GM12865 (cell line): ENCODE measurements around the gene ATP6V0D1.

Experiments used
- DNase-seq: peaks from one replicate; pipeline ENCODE4 v3.0.0; 2010; ENCODE audit warnings: low read depth
- H3K4me3 ChIP-seq: 2 replicates; pipeline ENCODE4 v1.5.1; 2011; ENCODE audit warnings: mild to moderate bottlenecking, low read depth, low read length, control low read depth
- TF ChIP-seq, protein P1 (sequence below): IDR thresholded peaks from 2 replicates; pipeline ENCODE4 v1.5.1; 2011; ENCODE audit warnings: low read length, control low read depth, low read depth, inconsistent platforms; ENCODE audit not compliant: insufficient read depth; ENCODE audit errors: missing control alignments

ATP6V0D1 gene

DNA sequence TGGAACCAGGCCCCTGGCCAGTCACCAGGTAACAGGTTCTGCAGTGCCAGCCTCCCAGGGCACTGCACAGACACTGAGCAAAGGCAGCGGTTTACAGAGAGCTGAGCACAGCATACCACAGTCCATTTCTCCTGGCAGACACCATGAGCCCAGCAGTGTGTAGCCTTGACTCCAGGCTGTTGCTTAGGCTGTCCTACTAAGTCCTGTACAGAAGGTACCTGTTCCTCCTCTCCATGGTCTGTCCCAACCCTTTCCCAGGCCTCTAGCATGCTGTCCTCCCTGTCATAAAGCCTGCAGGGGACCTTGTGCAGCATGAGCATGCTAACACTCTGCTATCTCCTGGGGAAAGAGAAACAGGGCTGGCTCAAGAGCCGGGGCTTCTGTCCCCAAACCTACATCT, 20.0 kb downstream of the ATP6V0D1 start:
- no peak for DNase-seq
- H3K4me3 ChIP-seq, result no peak overlapping the region
- TF ChIP-seq, protein P1, sequence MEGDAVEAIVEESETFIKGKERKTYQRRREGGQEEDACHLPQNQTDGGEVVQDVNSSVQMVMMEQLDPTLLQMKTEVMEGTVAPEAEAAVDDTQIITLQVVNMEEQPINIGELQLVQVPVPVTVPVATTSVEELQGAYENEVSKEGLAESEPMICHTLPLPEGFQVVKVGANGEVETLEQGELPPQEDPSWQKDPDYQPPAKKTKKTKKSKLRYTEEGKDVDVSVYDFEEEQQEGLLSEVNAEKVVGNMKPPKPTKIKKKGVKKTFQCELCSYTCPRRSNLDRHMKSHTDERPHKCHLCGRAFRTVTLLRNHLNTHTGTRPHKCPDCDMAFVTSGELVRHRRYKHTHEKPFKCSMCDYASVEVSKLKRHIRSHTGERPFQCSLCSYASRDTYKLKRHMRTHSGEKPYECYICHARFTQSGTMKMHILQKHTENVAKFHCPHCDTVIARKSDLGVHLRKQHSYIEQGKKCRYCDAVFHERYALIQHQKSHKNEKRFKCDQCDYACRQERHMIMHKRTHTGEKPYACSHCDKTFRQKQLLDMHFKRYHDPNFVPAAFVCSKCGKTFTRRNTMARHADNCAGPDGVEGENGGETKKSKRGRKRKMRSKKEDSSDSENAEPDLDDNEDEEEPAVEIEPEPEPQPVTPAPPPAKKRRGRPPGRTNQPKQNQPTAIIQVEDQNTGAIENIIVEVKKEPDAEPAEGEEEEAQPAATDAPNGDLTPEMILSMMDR, result no peak

DNA sequence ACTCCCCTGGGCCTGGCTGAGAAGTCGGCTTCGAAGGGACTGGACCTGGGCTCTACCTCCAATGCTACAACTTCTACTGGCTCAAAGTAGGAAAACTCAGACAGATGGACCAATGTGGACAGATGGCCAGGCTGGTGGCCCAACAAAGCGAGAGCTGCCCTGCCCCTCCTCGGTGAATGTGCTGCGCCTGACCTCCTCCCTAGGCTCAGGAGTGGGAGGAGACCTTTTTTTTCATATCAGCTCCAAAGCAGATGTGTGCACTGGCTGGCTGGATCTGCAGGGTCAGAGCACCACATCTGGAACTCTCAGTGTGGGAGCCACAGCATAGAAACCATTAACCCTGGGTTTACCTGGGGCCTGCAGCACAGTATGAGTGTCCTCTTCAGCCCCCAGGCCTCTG, 20.8 kb downstream of the ATP6V0D1 start:
- DNase-seq, result no peak
- TF ChIP-seq, protein P1, result no peak
- no peak overlapping the region for H3K4me3 ChIP-seq

DNA sequence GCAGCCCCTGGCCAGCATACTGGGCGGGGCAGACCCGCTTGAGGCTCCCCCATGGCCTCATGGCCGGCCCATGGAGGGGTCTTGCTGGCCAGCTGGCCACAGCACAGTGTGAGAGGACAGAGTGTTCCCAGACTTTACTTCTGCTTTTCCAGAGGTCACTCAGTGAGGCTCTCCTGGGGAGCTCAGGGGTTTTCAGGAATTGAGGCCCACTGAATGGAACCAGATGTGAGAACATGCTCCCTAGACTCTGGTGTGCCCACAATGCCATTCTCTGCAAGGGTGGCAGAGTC, 21.2 kb downstream of the ATP6V0D1 start:
- no peak for DNase-seq
- TF ChIP-seq, protein P1, result no peak
- no peak overlapping the region for H3K4me3 ChIP-seq

DNA sequence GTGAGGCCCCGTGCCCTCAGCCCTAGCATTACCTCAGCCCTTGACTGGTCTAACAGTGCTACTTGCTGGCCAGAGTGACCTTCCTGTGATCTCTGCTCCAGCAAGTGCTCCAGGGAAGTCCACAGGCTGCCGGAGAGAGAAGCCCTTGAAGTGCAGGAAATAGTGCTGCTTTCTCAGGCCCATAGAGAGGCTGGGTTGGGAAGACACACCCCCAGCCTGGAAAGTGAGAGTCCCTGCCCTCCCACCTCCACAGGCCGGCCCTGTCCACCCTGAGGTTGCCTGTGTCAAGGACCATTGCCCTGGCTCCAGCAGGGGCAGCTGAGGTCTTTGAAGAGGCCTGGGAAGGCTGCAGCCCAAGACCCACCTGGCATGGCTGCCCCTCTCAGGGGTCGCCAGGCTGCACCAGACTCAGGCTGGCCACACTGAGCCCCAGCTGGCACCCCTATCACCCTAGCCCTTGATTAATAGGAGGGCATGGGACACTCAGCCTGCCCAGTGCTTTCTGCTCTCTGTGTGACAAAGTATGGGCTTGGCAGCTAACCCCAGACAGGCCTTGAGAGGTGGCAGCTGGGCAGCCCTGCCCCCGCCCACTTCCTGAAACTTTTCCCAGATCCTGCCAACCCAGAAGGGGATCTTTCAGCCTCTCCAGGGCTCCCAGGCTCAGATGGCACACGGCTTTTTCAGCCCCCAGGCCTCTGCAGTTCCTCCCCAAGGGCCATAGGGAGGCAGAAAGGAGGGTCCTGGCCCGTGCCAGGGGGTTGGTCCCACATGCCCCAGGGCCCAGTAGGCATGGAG, 21.7 kb downstream of the ATP6V0D1 start:
- TF ChIP-seq, protein P1, result no peak
- no peak for DNase-seq
- no peak overlapping the region for H3K4me3 ChIP-seq

DNA sequence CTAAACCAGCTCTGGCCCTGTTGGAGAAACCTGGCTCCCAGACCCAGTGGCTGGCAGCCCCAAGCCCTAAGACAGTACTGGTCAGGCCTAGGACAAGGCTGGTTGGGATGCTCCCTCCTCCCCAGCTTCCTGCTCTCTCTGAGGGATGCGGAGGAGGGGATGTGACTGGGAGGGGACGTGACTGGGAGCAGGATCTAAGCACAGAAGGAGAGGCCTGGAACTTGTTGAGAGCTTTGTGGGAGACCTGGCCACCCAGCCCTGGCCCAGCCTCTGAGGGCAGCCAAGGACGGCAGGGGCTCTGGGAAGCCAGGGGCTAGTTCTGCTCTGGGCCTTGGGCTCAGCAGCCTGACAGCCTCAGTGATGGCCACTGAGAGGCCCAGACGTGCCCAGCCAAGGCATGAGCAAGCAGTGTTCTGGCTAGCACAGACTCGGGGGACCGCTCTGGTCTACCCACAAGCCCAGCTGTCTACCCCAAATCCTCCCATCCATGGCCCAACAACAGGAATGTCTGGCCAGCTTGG, 22.8 kb downstream of the ATP6V0D1 start:
- no peak for DNase-seq
- no peak overlapping the region for H3K4me3 ChIP-seq
- TF ChIP-seq, protein P1, result no peak

DNA sequence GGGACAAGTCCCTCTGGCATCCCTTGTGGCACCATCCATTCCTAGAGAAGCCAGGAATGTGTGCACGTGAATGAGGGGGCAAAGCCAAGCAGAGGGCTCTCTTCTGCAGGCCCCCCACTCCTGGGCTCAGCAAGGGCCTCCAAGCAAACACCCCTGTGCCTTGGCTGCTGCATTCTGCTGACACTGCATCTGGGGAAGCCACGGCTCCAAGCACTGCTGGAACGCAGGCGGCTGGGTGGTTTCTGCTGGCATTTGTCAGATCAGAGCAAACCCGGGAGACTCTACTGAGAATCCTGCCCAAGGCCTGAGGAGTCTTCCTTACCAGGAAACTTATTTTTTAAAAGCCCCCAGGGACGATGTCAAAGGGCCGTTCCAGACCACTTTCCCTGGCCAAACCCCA, 23.3 kb downstream of the ATP6V0D1 start:
- TF ChIP-seq, protein P1, result no peak
- H3K4me3 ChIP-seq, result no peak overlapping the region
- DNase-seq, result no peak

DNA sequence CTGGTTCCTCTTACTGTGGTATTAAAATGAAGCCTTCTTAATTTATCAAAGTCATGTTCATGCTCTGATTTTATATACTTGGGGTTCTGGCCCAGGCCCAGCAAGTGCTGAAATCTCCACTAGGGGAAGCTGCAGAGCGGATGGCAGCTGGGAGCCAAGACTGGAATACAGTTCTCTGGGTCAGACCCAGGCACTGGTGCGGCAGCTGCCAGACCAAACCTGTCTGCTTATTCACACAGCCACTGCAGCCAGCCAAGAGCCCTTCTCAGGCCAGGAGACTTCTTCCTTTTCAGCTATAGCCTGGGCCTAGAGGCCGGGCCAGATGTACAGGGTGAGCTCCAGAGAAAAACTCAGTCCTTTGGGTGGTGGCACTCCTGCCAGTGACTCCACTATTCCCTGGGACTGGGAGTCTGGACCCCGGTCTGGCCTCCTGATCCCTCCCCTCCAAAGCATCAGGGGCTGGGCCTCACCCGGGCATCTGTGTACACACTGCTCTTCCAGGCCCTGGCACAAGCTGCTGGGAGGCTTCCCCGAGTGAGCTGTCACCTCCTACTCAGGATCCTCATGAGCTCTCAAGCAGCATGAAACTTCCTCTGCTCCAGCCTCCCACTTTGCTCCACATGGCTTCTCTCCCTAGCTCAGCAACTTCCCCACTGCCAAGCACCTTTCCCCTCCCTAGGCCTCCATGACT, 24.4 kb downstream of the ATP6V0D1 start:
- H3K4me3 ChIP-seq, result no peak overlapping the region
- no peak for DNase-seq
- TF ChIP-seq, protein P1, result no peak
